Neural cell (in vitro differentiated cells): Measurements from ENCODE around the gene ARHGAP18. TPM values are rescaled to one million over a fixed set of nuclear protein-coding genes. Genes with fewer than 3 reads are reported as not detected.

Experiments used
- H2AFZ ChIP-seq: fragments of 200-600, 300-800 bp; sonication (generic), shearing (Covaris generic); 2 replicates; pipeline ENCODE4 v1.6.0; 2014; ENCODE audit warnings: low read depth, mild to moderate bottlenecking, antibody characterized with exemption, low read length, moderate library complexity
- H3F3A ChIP-seq: fragments of 200-600 bp; shearing (Covaris generic); 2 replicates; pipeline ENCODE4 v1.6.1; 2016; ENCODE audit warnings: mild to moderate bottlenecking, moderate library complexity, mixed read lengths, antibody characterized with exemption, low read length; ENCODE audit not compliant: insufficient read depth, poor library complexity, severe bottlenecking
- H3K27ac ChIP-seq: fragments of 200-600, 300-800 bp; sonication (generic), shearing (Covaris generic); 2 replicates; pipeline ENCODE4 v1.5.1; 2014; ENCODE audit warnings: mild to moderate bottlenecking, low read length, moderate library complexity
- H3K27me3 ChIP-seq: fragments of 300-800, 200-600 bp; sonication (generic), shearing (Covaris generic); 2 replicates; pipeline ENCODE4 v1.6.0; 2014; ENCODE audit warnings: mild to moderate bottlenecking, low read depth, low read length, moderate library complexity; ENCODE audit not compliant: insufficient read depth
- H3K36me3 ChIP-seq: fragments of 300-800, 200-600 bp; sonication (generic), shearing (Covaris generic); 2 replicates; pipeline ENCODE4 v1.5.1; 2014; ENCODE audit warnings: mild to moderate bottlenecking, antibody characterized with exemption, low read length, moderate library complexity; ENCODE audit not compliant: insufficient read depth
- H3K4me2 ChIP-seq: fragments of 300-800, 200-600 bp; sonication (generic), shearing (Covaris generic); 2 replicates; pipeline ENCODE4 v1.6.0; 2014; ENCODE audit warnings: mild to moderate bottlenecking, low read length
- H3K4me3 ChIP-seq: fragments of 300-800, 200-600 bp; sonication (generic), shearing (Covaris generic); 2 replicates; pipeline ENCODE4 v1.5.1; 2014; ENCODE audit warnings: mild to moderate bottlenecking, low read length, moderate library complexity
- H3K79me2 ChIP-seq: fragments of 200-600 bp; shearing (Covaris generic); replicated peaks from 2 replicates; pipeline ENCODE4 v1.6.0; 2014; ENCODE audit warnings: mild to moderate bottlenecking, low read length, moderate library complexity; ENCODE audit not compliant: insufficient read depth
- H3K9ac ChIP-seq: fragments of 300-800, 200-600 bp; sonication (generic), shearing (Covaris generic); 2 replicates; pipeline ENCODE4 v1.6.1; 2016; ENCODE audit warnings: mild to moderate bottlenecking, low read length, mixed read lengths
- H3K9me2 ChIP-seq: fragments of 200-600 bp; shearing (Covaris generic); 2 replicates; pipeline ENCODE4 v1.6.1; 2016; ENCODE audit warnings: mild to moderate bottlenecking, low read length, mixed read lengths; ENCODE audit not compliant: insufficient read depth
- H3K9me3 ChIP-seq: fragments of 200-600, 300-800 bp; sonication (generic), shearing (Covaris generic); 2 replicates; pipeline ENCODE4 v1.6.1; 2016; ENCODE audit warnings: mild to moderate bottlenecking, mixed run types, low read length, moderate library complexity, mixed read lengths
- H4K20me1 ChIP-seq: fragments of 200-600 bp; shearing (Covaris generic); 2 replicates; pipeline ENCODE4 v1.6.1; 2016; ENCODE audit warnings: mild to moderate bottlenecking, mixed run types; ENCODE audit not compliant: insufficient read depth
- CTCF ChIP-seq: fragments of 450-650 bp; IDR thresholded peaks from 2 replicates; pipeline ENCODE4 v1.5.1; 2014; ENCODE audit warnings: antibody characterized with exemption, mild to moderate bottlenecking, moderate library complexity; ENCODE audit not compliant: poor library complexity, severe bottlenecking
- EP300 ChIP-seq: fragments of 450-650 bp; conservative IDR thresholded peaks from 2 replicates; pipeline ENCODE4 v1.6.1; 2014; ENCODE audit warnings: antibody characterized with exemption, mild to moderate bottlenecking, moderate library complexity; ENCODE audit not compliant: poor library complexity, severe bottlenecking
- EZH2 ChIP-seq: fragments of 200-600, 300-800 bp; shearing (Covaris generic), sonication (generic); IDR thresholded peaks from 2 replicates; pipeline ENCODE4 v1.6.1; 2014; ENCODE audit warnings: antibody characterized with exemption, low read length, borderline replicate concordance, mild to moderate bottlenecking; ENCODE audit not compliant: insufficient read depth, poor library complexity, severe bottlenecking
- MXI1 ChIP-seq: fragments of 450-650 bp; conservative IDR thresholded peaks from 2 replicates; pipeline ENCODE4 v1.6.1; 2014; ENCODE audit warnings: antibody characterized with exemption, mild to moderate bottlenecking; ENCODE audit not compliant: poor library complexity, severe bottlenecking
- POLR2AphosphoS5 ChIP-seq: IDR thresholded peaks from 2 replicates; pipeline ENCODE4 v1.6.1; 2012
- RAD21 ChIP-seq: fragments of 450-650 bp; conservative IDR thresholded peaks from 2 replicates; pipeline ENCODE4 v1.6.1; 2014; ENCODE audit warnings: antibody characterized with exemption, mild to moderate bottlenecking, moderate library complexity
- SMC3 ChIP-seq: fragments of 450-650 bp; conservative IDR thresholded peaks from 2 replicates; pipeline ENCODE4 v1.6.1; 2014; ENCODE audit warnings: antibody characterized with exemption, mild to moderate bottlenecking, moderate library complexity; ENCODE audit not compliant: poor library complexity
- TAF1 ChIP-seq: IDR thresholded peaks from 2 replicates; pipeline ENCODE4 v1.6.1; 2012; ENCODE audit warnings: low read depth
- polyA plus RNA-seq: library from polyadenylated mRNA; depleted of rRNA; stranded (reverse); fragments of >200 nt; gene quantifications from 2 replicates; pipeline ENCODE4 v1.2.3, GENCODE V29; 2014
- TF ChIP-seq, protein P1 (sequence below): IDR thresholded peaks from 2 replicates; pipeline ENCODE4 v1.6.1; 2012; ENCODE audit warnings: borderline replicate concordance

The ARHGAP18 gene
- polyA plus RNA-seq, 1 donor from 2014 or later, result 4.7 TPM

DNA sequence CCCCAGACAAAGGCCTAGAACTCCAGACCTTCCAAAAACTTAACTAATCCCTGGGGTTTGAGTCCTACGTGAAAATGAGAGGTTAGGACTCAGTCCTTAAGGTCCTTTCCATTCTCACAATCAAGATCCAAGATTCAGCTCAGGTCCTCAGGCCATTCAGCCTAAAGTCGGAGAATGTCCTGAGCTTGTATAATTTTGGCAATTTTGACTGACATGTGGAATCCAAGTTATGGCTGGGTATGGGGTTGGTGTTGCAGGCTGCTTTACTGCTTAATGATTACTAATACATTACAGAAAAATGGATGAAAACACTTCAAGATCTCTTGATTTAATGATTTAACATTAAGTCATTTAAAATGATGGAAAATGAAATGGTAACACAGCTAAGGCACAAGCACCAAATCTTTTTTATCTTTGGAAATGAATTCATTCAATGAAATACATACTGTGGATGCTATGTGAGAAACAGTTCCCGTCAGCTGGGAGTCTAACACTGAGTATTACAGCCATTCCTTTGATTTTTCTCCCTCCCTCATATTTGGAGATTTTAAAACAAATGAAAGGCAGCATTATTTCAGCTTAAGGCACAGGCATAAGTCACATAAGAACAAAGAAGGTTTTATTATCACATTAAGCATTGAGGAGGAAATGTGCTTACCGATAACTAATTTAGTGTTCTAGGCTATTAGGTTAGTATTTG lies 1.3 kb downstream of the ARHGAP18 start:
- Histone ChIP-seq H3K79me2 (no peaks in the 10 kb centered on the region), H3K4me3 (no peak overlapping the region), H3K9ac (no peak overlapping the region), H3K27me3 (no peaks in the 10 kb centered on the region), H2AFZ (no peak overlapping the region), H3K27ac (no peak overlapping the region), H3K9me3 (no peaks in the 10 kb centered on the region), H3K9me2 (no peaks in the 10 kb centered on the region), H3K4me2 (no peak overlapping the region), H4K20me1 (no peaks in the 10 kb centered on the region), H3F3A (no peaks in the 10 kb centered on the region), H3K36me3 (no peaks in the 10 kb centered on the region)
- TF ChIP-seq SMC3, result no peak

- no peak overlapping the region for H3K4me2 ChIP-seq
- H3K79me2 ChIP-seq, result no peaks in the 10 kb centered on the region
- no peaks in the 10 kb centered on the region for H3K36me3 ChIP-seq
- no peaks in the 10 kb centered on the region for H3K9me2 ChIP-seq
- no peak overlapping the region for H3K27ac ChIP-seq
- H3F3A ChIP-seq, result no peaks in the 10 kb centered on the region
- no peak for TF ChIP-seq TAF1
- TF ChIP-seq RAD21, result no peak
- TF ChIP-seq SMC3, result no peak
- TF ChIP-seq, protein P1, sequence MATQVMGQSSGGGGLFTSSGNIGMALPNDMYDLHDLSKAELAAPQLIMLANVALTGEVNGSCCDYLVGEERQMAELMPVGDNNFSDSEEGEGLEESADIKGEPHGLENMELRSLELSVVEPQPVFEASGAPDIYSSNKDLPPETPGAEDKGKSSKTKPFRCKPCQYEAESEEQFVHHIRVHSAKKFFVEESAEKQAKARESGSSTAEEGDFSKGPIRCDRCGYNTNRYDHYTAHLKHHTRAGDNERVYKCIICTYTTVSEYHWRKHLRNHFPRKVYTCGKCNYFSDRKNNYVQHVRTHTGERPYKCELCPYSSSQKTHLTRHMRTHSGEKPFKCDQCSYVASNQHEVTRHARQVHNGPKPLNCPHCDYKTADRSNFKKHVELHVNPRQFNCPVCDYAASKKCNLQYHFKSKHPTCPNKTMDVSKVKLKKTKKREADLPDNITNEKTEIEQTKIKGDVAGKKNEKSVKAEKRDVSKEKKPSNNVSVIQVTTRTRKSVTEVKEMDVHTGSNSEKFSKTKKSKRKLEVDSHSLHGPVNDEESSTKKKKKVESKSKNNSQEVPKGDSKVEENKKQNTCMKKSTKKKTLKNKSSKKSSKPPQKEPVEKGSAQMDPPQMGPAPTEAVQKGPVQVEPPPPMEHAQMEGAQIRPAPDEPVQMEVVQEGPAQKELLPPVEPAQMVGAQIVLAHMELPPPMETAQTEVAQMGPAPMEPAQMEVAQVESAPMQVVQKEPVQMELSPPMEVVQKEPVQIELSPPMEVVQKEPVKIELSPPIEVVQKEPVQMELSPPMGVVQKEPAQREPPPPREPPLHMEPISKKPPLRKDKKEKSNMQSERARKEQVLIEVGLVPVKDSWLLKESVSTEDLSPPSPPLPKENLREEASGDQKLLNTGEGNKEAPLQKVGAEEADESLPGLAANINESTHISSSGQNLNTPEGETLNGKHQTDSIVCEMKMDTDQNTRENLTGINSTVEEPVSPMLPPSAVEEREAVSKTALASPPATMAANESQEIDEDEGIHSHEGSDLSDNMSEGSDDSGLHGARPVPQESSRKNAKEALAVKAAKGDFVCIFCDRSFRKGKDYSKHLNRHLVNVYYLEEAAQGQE, result no peak
- TF ChIP-seq POLR2AphosphoS5, result no peak
- no peak for TF ChIP-seq EZH2
- TF ChIP-seq CTCF, result no peak
- no peak for TF ChIP-seq MXI1
- no peak for TF ChIP-seq EP300
- no peak overlapping the region for H3K4me3 ChIP-seq
- H3K9ac ChIP-seq, result no peak overlapping the region
- H2AFZ ChIP-seq, result no peak overlapping the region
- no peaks in the 10 kb centered on the region for H4K20me1 ChIP-seq
- no peaks in the 10 kb centered on the region for H3K9me3 ChIP-seq
- H3K27me3 ChIP-seq, result no peaks in the 10 kb centered on the region
Measured at GRCh38 chr6:129707882-129708495, 2.0 kb downstream of the ARHGAP18 start.
